ENCODE results near the gene TSPAN32. TPM values are rescaled to one million over a fixed set of nuclear protein-coding genes. Genes with fewer than 3 reads are reported as not detected.

Gene TSPAN32, protein sequence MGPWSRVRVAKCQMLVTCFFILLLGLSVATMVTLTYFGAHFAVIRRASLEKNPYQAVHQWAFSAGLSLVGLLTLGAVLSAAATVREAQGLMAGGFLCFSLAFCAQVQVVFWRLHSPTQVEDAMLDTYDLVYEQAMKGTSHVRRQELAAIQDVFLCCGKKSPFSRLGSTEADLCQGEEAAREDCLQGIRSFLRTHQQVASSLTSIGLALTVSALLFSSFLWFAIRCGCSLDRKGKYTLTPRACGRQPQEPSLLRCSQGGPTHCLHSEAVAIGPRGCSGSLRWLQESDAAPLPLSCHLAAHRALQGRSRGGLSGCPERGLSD
- not detected in 5 replicates for total RNA-seq (2022; extraction: Qiagen RNA extraction; ENCODE audit: low read depth)

DNA sequence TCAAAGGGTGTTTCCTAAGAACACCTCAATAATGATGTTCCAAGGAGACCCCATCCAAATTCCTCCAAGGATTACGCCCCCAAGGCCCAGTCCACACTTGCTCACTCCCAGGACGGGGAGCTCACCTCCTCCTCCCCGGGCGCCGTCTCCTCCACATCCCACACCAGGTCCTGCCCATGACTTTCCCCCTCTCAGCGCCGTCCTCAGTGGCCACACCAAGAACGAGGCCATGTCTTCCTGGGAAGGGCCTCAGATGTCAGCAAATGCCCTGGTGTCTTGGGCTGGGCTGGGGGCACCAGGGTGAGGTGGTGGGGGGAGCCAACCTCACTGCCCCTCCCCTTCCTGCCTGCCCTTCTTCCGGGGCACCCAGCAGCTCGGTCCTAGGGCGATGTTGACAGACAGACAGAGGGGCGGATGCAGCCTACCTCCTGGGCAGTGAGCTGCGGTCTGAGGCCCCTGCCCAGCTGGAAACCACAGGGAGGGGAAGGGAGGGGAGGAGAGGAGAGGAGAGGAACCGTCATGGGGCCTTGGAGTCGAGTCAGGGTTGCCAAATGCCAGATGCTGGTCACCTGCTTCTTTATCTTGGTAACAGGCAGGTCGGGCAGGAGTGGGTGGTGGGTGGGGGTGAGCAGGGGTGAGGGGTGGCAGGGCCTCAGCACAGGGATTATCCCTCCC lies at the start of gene TSPAN32, which contains the start of gene C11orf21:
TSPAN32 (plus strand) TSS at position 383 of the 675 bp plus-strand sequence; CDS start at position 520, 137 bp downstream.
C11orf21 (minus strand) TSS at position 288 of the 675 bp plus-strand sequence; CDS start at position 178, 110 bp downstream.

DNA sequence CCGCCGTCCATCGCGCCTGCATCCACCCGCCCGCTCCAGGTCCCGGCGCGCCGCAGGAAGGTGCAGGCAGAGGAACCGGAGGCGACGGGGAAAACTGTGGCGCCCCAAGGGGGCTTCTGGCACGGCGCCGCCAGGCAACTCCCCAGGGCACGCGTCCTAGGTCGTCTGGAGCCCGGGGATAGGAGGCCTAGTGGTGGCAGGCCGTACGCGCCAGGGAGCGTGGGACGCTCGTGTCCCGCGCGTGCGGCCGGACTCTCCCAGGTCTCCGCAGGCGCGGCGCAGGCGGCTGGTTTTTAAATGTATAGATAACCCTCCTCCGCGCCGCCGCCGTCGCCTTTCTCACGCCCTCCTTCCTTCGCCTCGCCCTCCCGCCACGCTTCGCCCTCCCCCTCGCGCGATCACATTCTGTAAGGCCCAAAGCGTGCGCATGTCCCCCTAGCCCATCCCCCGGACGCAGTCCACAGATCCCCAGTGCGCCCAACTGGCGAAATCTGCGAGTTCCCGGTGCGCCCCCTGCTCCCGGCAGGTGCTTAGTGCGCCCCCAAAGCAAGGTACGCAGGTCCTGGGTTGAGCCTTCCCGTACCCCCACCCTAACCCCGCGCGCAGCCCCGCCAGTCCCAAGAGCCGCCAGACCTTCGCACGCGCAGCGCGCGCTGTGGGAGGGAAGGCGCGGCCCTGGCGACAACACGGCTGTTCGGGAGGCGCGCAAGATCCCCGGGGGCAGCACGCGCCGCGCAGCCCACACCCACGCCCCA lies 31.3 kb upstream of the TSPAN32 start, which contains the start of gene ASCL2:
ASCL2 (minus strand) TSS at position 267 of the 755 bp plus-strand sequence; CDS start at position 11, 256 bp downstream.

Other genes starting within 250 kb of the TSPAN32 start
- 1.4 to 2.3 TPM (median 1.9 TPM) in 5 replicates for gene IGF2, start 162.6 kb upstream of the TSPAN32 start, total RNA-seq (2022; extraction: Qiagen RNA extraction; ENCODE audit: low read depth)
- not detected in 5 replicates for gene INS, start 140.8 kb upstream of the TSPAN32 start, total RNA-seq (2022; extraction: Qiagen RNA extraction; ENCODE audit: low read depth)
- gene TH, start 130.2 kb upstream of the TSPAN32 start, total RNA-seq (2022; extraction: Qiagen RNA extraction; ENCODE audit: low read depth), result 0.09 TPM in 1 of 5 replicates, not detected in the others
- gene ASCL2, start 31.4 kb upstream of the TSPAN32 start, total RNA-seq (2022; extraction: Qiagen RNA extraction; ENCODE audit: low read depth), result not detected in 5 replicates
- gene C11orf21, start 95 bp upstream of the TSPAN32 start, total RNA-seq (2022; extraction: Qiagen RNA extraction; ENCODE audit: low read depth), result not detected in 5 replicates
- gene CD81, start 75.3 kb downstream of the TSPAN32 start, total RNA-seq (2022; extraction: Qiagen RNA extraction; ENCODE audit: low read depth), result 347 to 412 TPM (median 389 TPM) in 5 replicates
- 45.9 to 81.0 TPM (median 67.4 TPM) in 5 replicates for gene TSSC4, start 98.7 kb downstream of the TSPAN32 start, total RNA-seq (2022; extraction: Qiagen RNA extraction; ENCODE audit: low read depth)
- gene TRPM5, start 142.5 kb downstream of the TSPAN32 start, total RNA-seq (2022; extraction: Qiagen RNA extraction; ENCODE audit: low read depth), result not detected in 5 replicates
- 0.22 to 0.31 TPM (median 0.24 TPM) in 5 replicates for gene KCNQ1, start 143.0 kb downstream of the TSPAN32 start, total RNA-seq (2022; extraction: Qiagen RNA extraction; ENCODE audit: low read depth)